NCI-H2196 treated with DMSO at 0.1 percent for 48 hours (cell line): ENCODE data around the gene OR6K6.

Experiments
- DNase-seq: peaks from one replicate; lab custom pipeline; 2025; ENCODE audit not compliant: unreplicated experiment; lab: John Stamatoyannopoulos, UW

The OR6K6 gene

DNA sequence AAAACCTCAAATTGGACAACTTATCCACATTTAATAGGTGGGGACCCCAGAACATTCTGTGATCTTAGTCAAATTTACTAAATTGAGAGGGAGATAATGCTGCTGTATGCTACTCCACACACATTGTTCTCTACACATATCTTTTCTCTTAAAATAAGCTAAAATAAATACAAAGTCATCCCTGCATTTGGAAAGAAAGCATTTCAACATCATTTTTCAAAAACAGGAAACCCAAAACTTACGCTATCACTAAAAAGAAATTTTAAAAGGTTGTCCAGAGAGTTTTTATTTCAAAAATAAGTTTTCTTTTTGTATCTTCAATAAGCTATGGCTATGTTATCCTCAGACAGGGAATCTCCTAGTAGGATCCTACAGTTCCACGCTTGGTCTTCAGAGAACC lies 46.0 kb downstream of the OR6K6 start:
- DNase-seq = no peak

DNA sequence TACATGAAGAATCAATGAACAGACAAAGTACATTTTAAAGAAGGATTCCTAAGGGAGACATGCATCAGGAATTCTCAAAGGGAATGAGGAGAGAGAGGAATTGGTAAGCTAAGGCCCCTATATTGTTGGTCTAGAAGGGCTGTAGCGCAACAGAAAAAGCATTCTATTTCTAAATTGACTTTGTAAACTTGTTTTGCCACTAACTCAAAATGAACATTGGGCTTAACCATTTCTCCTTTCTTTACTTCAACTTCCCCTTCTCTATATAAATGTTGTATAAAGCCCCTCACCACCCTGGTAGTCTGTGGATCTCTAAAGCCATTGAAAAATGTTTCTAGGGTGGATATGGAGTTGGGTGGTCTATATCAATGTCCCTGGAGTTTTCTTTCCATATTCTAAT lies 46.9 kb downstream of the OR6K6 start:
- no peak for DNase-seq

DNA sequence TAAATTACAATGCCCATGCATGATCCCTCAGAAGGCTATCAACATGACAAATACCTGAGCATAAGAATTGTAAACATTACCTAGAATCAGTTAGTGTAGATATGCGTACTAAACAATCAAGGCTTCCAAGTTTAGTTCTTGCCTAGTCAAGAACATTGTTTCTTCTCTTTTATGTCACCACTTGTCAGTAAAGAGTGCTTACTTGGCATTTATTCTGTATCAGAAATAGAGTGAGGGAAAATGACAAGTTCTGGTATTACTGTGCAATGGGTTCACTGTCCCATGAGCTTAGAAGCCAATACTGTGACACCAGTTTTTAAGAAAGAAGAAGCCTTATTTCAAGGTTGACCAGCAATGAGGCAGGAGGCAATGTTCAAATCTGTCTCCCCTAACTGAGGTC lies 49.2 kb downstream of the OR6K6 start:
- no peak for DNase-seq
